Measurements from ENCODE around the gene PALD1.

GRCh38 chr10:70440296-70441160 lies 38.0 kb upstream of the PALD1 start:
- TF ChIP-seq CTCF (IDR thresholded peaks at IDR 0.05 in 2 of 3, conservative IDR thresholded peaks at IDR 0.05 in 1 of 3; ENCODE audit: insufficient read depth in 2 of 3, low read depth in 1 of 3, low read length in 3 of 3) (no peak), ZNF785 (CRISPR knock-in tag; IDR thresholded peaks at IDR 0.05) (no peak), PHF20 (IDR thresholded peaks at IDR 0.05; ENCODE audit: partially characterized antibody) (no peak), NR1H2 (CRISPR knock-in tag; IDR thresholded peaks at IDR 0.05) (no peak), ZC3H4 (CRISPR knock-in tag; IDR thresholded peaks at IDR 0.05; ENCODE audit: borderline replicate concordance) (no peak), SP2 (IDR thresholded peaks at IDR 0.05; ENCODE audit: extremely low read depth, low read depth, low read length, poor library complexity, severe bottlenecking) (no peak), FOSL1 (tag; conservative IDR thresholded peaks at IDR 0.05) (no peak), MYC (IDR thresholded peaks at IDR 0.05; ENCODE audit: low read depth, low read length) (no peak), MYC (CRISPR knock-in tag; IDR thresholded peaks at IDR 0.05; ENCODE audit: borderline replicate concordance, low read depth) (no peak), SETDB1 (IDR thresholded peaks at IDR 0.05; ENCODE audit: low read length) (no peak), YY1 (IDR thresholded peaks at IDR 0.05; ENCODE audit: borderline replicate concordance in 1 of 3, control insufficient read depth in 1 of 3, extremely low read depth in 1 of 3, insufficient read depth in 3 of 3, insufficient read length in 1 of 3, insufficient replicate concordance in 2 of 3, low read depth in 1 of 3, low read length in 2 of 3) (no peak), ZNF165 (CRISPR knock-in tag; IDR thresholded peaks at IDR 0.05; ENCODE audit: borderline replicate concordance) (no peak), HINFP (tag; conservative IDR thresholded peaks at IDR 0.05; ENCODE audit: low read depth) (no peak), LARP7 (IDR thresholded peaks at IDR 0.05) (no peak)
